Psoas muscle (tissue), 8 donors: ENCODE measurements around the gene SPSB2. TPM values are rescaled to one million over a fixed set of nuclear protein-coding genes. Genes with fewer than 3 reads are reported as not detected.
"Not testable (repeated sequence)": the region's sequence is repeated elsewhere in the genome, so short reads cannot be mapped to it uniquely, and the experiment has no call there.

ENCODE experiments used
- ATAC-seq, 4 donors: fragments of 200-7000 bp; cut with Tn5 transposase; one replicate each; pipeline ENCODE4 v1.9.1; 2020; ENCODE audit warnings: moderate library complexity in 3 of 4, mild to moderate bottlenecking in 2 of 4
- DNase-seq, 2 donors: peaks; one replicate each; pipeline ENCODE4 v3.0.0-alpha.2; 2020
- H3K27ac ChIP-seq: fragments of 200-600 bp; one replicate; pipeline ENCODE4 v1.8.0; 2022
- H3K27me3 ChIP-seq, 3 donors: fragments of 200-600 bp in 1 of 3; one replicate each; pipeline versions ENCODE4 v1.6.1 to v1.8.0; 2013 to 2022; ENCODE audit warnings: low read length in 2 of 3, mild to moderate bottlenecking in 2 of 3, moderate library complexity in 1 of 3; ENCODE audit not compliant: insufficient read depth in 3 of 3
- H3K36me3 ChIP-seq, 2 donors: fragments of 200-600 bp in 1 of 2; one replicate each; pipeline versions ENCODE4 v1.6.1 to v1.8.0; 2013 to 2022; ENCODE audit warnings: low read depth in 1 of 2, mild to moderate bottlenecking in 1 of 2, moderate library complexity in 1 of 2; ENCODE audit not compliant: insufficient read depth in 1 of 2
- H3K4me1 ChIP-seq: fragments of 200-600 bp; one replicate; pipeline ENCODE4 v1.8.0; 2022
- H3K4me3 ChIP-seq: fragments of 200-600 bp; one replicate; pipeline ENCODE4 v1.8.0; 2022; ENCODE audit warnings: mild to moderate bottlenecking
- H3K9me3 ChIP-seq: fragments of 200-600 bp; one replicate; pipeline ENCODE4 v1.8.0; 2022
- WGBS, 3 donors: extraction: QIAGEN DNeasy Blood & Tissue Kit; methylation state at CpG; one replicate each; pipeline versions ENCODE4 v1.1.6 to v1.1.7; 2013; 5-methylcytosine and 5-hydroxymethylcytosine counted together
- intact Hi-C, 2 donors: fragments of 100-400 bp; cut with DNase I; formaldehyde crosslinking; loops; one replicate each; pipeline versions ENCODE4 v1.11.0 to v1.14.2; 2022
- polyA plus RNA-seq, 3 donors: library from polyadenylated mRNA; stranded (reverse); fragments of 200-250 nt; gene quantifications; one replicate each; pipeline ENCODE4 v1.2.3, GENCODE V29; 2013
- total RNA-seq, 4 donors: library from RNA; stranded (reverse); fragmentation: NEBNext Ultra II Directional in 2 of 4; extraction: Animal tissue kit (Norgen Biotek cat#: 25700) in 2 of 4; gene quantifications; one replicate each; pipeline versions ENCODE4 v1.2.1 to v1.2.4, GENCODE V29; 2021 to 2023
- TF ChIP-seq, protein P1 (sequence below): fragments of 200-600 bp; IDR thresholded peaks from one replicate; pipeline ENCODE4 v1.8.0; 2022; ENCODE audit warnings: antibody characterized with exemption
- donor health status: healthy with polysubstance abuse.
- donor health status: DM: no; HTN: no; CAD: no; lungs with moderate emphysema.
- donor health status: Bipolar disorder and iron deficiency.
- donor health status: healthy.
- donor health status: DM: yes; HTN: yes; CAD: no.
- donor health status: DM: no; HTN: no; CAD: no.
- donor health status: DM: no; HTN: no; CAD: no.
- donor health status: DM: yes; HTN: yes; CAD: no.

The SPSB2 gene
- total and polyA plus RNA-seq, 7 donors: 2.4 to 10.2 (median 4.3) TPM

DNA sequence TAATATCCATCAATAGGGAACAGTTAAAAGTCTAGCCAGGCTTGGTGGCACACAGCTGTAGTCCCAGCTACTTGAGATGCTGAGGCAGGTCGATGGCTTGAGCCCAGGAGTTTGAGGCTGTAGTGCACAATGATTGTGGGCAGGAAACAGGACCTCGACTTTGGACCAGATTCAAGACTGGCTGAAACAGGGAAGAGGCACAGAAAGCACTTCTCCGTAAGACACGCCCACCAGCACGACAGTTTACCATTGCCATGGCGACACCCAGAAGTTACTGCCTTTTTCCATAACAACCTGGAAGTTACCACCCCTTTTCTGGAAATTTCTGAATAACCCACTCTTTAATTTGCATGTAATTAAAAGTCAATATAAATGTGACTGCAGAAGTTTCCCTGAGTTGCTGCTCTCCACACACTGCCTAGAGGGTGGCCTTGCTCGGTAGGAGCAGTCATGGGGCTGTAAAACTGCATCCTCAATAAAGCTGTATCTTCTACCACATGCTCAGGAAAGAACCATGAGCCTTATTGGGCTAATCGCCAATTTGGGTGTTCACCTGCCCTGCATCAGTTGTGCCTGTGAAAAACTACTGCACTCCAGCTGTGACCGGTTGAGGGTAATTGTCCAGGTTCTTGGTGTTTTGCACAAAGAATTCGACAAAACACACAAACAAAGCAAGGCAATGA lies 26.9 kb upstream of the SPSB2 start:
- TF ChIP-seq, protein P1, sequence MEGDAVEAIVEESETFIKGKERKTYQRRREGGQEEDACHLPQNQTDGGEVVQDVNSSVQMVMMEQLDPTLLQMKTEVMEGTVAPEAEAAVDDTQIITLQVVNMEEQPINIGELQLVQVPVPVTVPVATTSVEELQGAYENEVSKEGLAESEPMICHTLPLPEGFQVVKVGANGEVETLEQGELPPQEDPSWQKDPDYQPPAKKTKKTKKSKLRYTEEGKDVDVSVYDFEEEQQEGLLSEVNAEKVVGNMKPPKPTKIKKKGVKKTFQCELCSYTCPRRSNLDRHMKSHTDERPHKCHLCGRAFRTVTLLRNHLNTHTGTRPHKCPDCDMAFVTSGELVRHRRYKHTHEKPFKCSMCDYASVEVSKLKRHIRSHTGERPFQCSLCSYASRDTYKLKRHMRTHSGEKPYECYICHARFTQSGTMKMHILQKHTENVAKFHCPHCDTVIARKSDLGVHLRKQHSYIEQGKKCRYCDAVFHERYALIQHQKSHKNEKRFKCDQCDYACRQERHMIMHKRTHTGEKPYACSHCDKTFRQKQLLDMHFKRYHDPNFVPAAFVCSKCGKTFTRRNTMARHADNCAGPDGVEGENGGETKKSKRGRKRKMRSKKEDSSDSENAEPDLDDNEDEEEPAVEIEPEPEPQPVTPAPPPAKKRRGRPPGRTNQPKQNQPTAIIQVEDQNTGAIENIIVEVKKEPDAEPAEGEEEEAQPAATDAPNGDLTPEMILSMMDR: no peak
- no peak overlapping the region for H3K4me3 ChIP-seq
- WGBS, 3 donors: 47 to 62% (median 58%) methylated on average over 10 of the region's 10 CpGs
- intact Hi-C loops: loop anchor here in 1 of 2 donors (5.0 kb wide), 1 partner anchor 372 kb away; no protein-coding TSS in a partner anchor
- H3K9me3 ChIP-seq: no peaks in the 10 kb centered on the region
- H3K36me3 ChIP-seq: no peaks in the 10 kb centered on the region
- H3K4me1 ChIP-seq: peaks cover 5% of the 10 kb centered on the region
- ATAC-seq (no peak), DNase-seq (no peak)
- no peaks in the 10 kb centered on the region for H3K27me3 ChIP-seq
- H3K27ac ChIP-seq: no peak overlapping the region

DNA sequence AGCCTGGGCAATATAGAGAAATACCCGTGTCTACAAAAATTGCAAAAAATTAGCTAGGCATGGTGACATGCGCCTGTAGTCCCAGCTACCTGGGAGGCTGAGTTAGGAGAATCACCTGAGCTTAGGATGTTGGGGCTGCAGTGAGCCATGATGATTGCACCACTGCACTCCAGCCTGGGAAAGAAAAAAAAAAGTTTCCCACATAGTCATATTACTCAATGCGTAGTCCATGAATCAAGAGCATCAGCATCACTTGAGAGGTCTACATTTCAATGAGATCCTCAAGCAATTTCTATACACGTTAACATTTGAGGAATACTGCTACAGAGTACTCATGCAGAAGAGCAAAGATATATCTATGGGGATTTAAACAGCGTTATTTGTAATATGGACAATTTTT lies 26.3 kb upstream of the SPSB2 start:
- no peak overlapping the region for H3K4me3 ChIP-seq
- DNase-seq (no peak), ATAC-seq (no peak)
- peaks cover 5% of the 10 kb centered on the region for H3K4me1 ChIP-seq
- 69 to 79% (median 72%) methylated on average over 5 of the region's 5 CpGs for WGBS, 3 donors
- TF ChIP-seq, protein P1: no peak
- H3K36me3 ChIP-seq: no peaks in the 10 kb centered on the region
- intact Hi-C loops: loop anchor here in 1 of 2 donors (5.0 kb wide), 1 partner anchor 373 kb away; no protein-coding TSS in a partner anchor
- H3K27me3 ChIP-seq: no peaks in the 10 kb centered on the region
- H3K27ac ChIP-seq: no peak overlapping the region
- no peaks in the 10 kb centered on the region for H3K9me3 ChIP-seq

DNA sequence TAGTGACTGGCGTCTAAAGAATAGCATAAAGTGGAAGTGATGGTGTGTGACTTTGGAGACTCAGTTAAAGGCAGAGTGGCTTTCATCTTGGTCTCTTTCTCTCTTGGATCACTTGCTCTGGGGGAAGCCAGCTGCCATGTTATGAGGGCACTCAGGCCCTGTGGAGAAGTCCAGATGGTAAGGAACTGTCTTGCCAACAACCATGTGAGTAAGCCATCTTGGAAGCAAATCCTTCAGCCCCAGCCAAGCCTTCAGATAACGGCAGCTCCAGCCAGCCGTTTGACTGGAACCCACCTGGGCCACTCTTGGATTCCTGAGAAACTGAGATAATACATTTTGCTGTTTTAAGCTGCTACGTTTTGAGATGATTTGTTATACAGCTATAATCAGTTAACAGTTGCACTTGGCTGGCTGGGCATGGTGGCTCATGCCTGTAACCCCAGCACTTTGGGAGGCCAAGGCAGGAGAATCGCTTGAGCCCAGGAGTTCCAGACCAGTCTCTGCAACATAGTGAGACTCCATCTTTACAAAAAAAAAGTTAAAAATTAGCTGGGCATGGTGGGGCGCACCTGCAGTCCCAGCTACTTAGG lies 23.8 kb upstream of the SPSB2 start:
- intact Hi-C loops: loop anchor here in 1 of 2 donors (5.0 kb wide), 1 partner anchor 375 kb away; no protein-coding TSS in a partner anchor

DNA sequence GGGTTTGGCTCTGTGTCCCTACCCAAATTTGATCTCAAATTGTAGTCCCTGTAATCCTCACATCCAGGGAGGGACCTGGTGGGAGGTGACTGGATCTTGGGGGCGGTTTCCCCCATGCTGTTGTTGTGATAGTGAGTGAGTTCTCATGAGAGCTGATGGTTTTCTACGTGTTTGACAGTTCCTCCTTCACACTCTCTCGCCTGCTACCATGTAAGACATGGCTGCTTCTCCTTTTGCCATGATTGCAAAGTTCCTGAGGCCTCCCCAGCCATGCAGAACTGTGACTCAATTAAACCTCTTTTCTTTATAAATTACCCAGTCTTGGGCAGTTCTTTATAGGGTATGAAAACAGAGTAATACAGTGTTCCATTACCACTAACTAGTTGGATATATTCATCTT lies 21.2 kb upstream of the SPSB2 start:
- TF ChIP-seq, protein P1: no peak
- H3K27ac ChIP-seq: no peak overlapping the region
- H3K27me3 ChIP-seq: no peaks in the 10 kb centered on the region
- 87 to 93% (median 87%) methylated on average over 3 of the region's 3 CpGs for WGBS, 3 donors
- intact Hi-C loops: no loop called here
- H3K4me3 ChIP-seq: no peak overlapping the region
- no peaks in the 10 kb centered on the region for H3K9me3 ChIP-seq
- H3K4me1 ChIP-seq: no peaks in the 10 kb centered on the region
- ATAC-seq (no peak), DNase-seq (no peak)
- H3K36me3 ChIP-seq: no peaks in the 10 kb centered on the region

More for the DNA sequence above, 23.8 kb upstream of the SPSB2 start:
- Histone ChIP-seq H3K27ac (no peak overlapping the region), H3K9me3 (no peaks in the 10 kb centered on the region), H3K27me3 (no peaks in the 10 kb centered on the region), H3K4me1 (no peaks in the 10 kb centered on the region), H3K4me3 (no peak overlapping the region), H3K36me3 (no peaks in the 10 kb centered on the region)
- ATAC-seq (no peak), DNase-seq (no peak)
- 51 to 62% (median 59%) methylated on average over 6 of the region's 6 CpGs for WGBS, 3 donors
- TF ChIP-seq, protein P1: no peak

DNA sequence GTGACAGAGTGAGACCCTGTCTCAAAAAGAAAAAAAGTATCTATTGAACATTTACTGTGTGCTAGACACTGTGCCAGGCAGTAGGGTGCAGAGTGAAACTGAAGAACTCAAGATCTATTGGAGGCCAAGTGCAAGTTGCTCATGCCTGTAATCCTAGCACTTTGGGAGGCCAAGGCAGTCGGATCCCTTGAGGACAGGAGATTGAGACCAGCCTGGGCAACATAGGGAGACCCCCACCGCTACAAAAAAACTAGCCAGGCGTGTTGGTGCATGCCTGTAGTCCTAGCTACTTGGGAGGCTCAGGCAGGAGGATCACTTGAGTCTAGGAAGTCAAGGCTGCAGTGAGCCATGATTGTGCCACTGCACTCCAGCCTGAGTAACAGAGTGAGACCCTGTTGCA lies 19.6 kb upstream of the SPSB2 start:
- H3K9me3 ChIP-seq, DNase-seq, intact Hi-C loops, H3K4me3 ChIP-seq, H3K4me1 ChIP-seq, H3K36me3 ChIP-seq, ATAC-seq, H3K27me3 ChIP-seq, H3K27ac ChIP-seq: not testable (repeated sequence)
- 89 to 96% (median 90%) methylated on average over 3 of the region's 3 CpGs for WGBS, 3 donors
